GM18907 (cell line): ENCODE measurements around the gene ULBP2.
"Not testable (repeated sequence)": the region's sequence is repeated elsewhere in the genome, so short reads cannot be mapped to it uniquely, and the experiment has no call there.

Experiments
- ATAC-seq: cut with Tn5 transposase; IDR thresholded peaks from one replicate; pipeline ENCODE4 v1.9.1; 2021; ENCODE audit warnings: mild to moderate bottlenecking, moderate library complexity; ENCODE audit not compliant: unreplicated experiment

ULBP2 gene

GRCh38 chr6:149908480-149908879 lies 33.3 kb upstream of the ULBP2 start:
- not testable (repeated sequence) for ATAC-seq

GRCh38 chr6:149909701-149910470 lies 31.9 kb upstream of the ULBP2 start:
- no peak for ATAC-seq

GRCh38 chr6:149910721-149911151 lies 31.1 kb upstream of the ULBP2 start:
- no peak for ATAC-seq

GRCh38 chr6:149912680-149913079 lies 29.1 kb upstream of the ULBP2 start:
- not testable (repeated sequence) for ATAC-seq

GRCh38 chr6:149913085-149913484 lies 28.7 kb upstream of the ULBP2 start:
- no peak for ATAC-seq

- ATAC-seq = no peak
Measured at GRCh38 chr6:149913540-149914240, 28.1 kb upstream of the ULBP2 start.

GRCh38 chr6:149915970-149916865 lies 25.6 kb upstream of the ULBP2 start:
- no peak for ATAC-seq

GRCh38 chr6:149917679-149918078 lies 24.1 kb upstream of the ULBP2 start:
- no peak for ATAC-seq

- no peak for ATAC-seq
Measured at GRCh38 chr6:149918151-149918905, 23.5 kb upstream of the ULBP2 start.

GRCh38 chr6:149919126-149919833 lies 22.5 kb upstream of the ULBP2 start:
- not testable (repeated sequence) for ATAC-seq

GRCh38 chr6:149919834-149920225 lies 22.0 kb upstream of the ULBP2 start:
- ATAC-seq = no peak

- ATAC-seq = no peak
Measured at GRCh38 chr6:149921361-149921760, 20.5 kb upstream of the ULBP2 start.

- ATAC-seq = not testable (repeated sequence)
Measured at GRCh38 chr6:149922091-149922490, 19.7 kb upstream of the ULBP2 start.

GRCh38 chr6:149922642-149923326 lies 19.0 kb upstream of the ULBP2 start, which contains the start of gene RAET1G:
RAET1G (minus strand) TSS chr6:149923121; CDS start chr6:149923010, 111 bp downstream.
- ATAC-seq = no peak

- ATAC-seq = no peak
Measured at GRCh38 chr6:149923327-149923986, 18.4 kb upstream of the ULBP2 start.

- ATAC-seq = no peak
Measured at GRCh38 chr6:149924206-149924932, 17.4 kb upstream of the ULBP2 start.

GRCh38 chr6:149924933-149925252 lies 16.9 kb upstream of the ULBP2 start:
- no peak for ATAC-seq
